NCI-H774 (cell line): ENCODE data around the gene EGFL8.
"Not testable (repeated sequence)": the region's sequence is repeated elsewhere in the genome, so short reads cannot be mapped to it uniquely, and the experiment has no call there.

ENCODE experiments used
- DNase-seq: peaks from one replicate; lab custom pipeline; 2025; lab: John Stamatoyannopoulos, UW

Gene EGFL8

GRCh38 chr6:32164295-32164694 is at the start of gene EGFL8:
Gene EGFL8 (plus strand): TSS chr6:32164595. CDS start chr6:32166166, 1,571 bp downstream.
- DNase-seq: no peak

GRCh38 chr6:32114796-32115195 is 49.6 kb upstream of the EGFL8 start:
- no peak for DNase-seq

- no peak for DNase-seq
Measured at GRCh38 chr6:32115623-32116022, 48.8 kb upstream of the EGFL8 start.

GRCh38 chr6:32116674-32117073 is 47.7 kb upstream of the EGFL8 start:
- DNase-seq: no peak

- DNase-seq: no peak
Measured at GRCh38 chr6:32117461-32117860, 46.9 kb upstream of the EGFL8 start.

- DNase-seq: peak; percentile 63
Measured at GRCh38 chr6:32118782-32119628, 45.4 kb upstream of the EGFL8 start.

- DNase-seq: no peak
Measured at GRCh38 chr6:32120573-32121059, 43.8 kb upstream of the EGFL8 start.

- no peak for DNase-seq
Measured at GRCh38 chr6:32123681-32124080, 40.7 kb upstream of the EGFL8 start.

GRCh38 chr6:32126880-32127279 is 37.5 kb upstream of the EGFL8 start:
- no peak for DNase-seq

- no peak for DNase-seq
Measured at GRCh38 chr6:32127409-32127716, 37.0 kb upstream of the EGFL8 start.

- peak; percentile 98 for DNase-seq
Measured at GRCh38 chr6:32127717-32128592, 36.4 kb upstream of the EGFL8 start, which contains the start of gene ATF6B. Gene ATF6B (minus strand): TSS chr6:32128246. CDS start chr6:32128207, 39 bp downstream.

- no peak for DNase-seq
Measured at GRCh38 chr6:32128751-32129296, 35.6 kb upstream of the EGFL8 start.

- DNase-seq: no peak
Measured at GRCh38 chr6:32129297-32130088, 34.9 kb upstream of the EGFL8 start.

GRCh38 chr6:32131439-32131948 is 32.9 kb upstream of the EGFL8 start:
- no peak for DNase-seq

GRCh38 chr6:32132110-32132509 is 32.3 kb upstream of the EGFL8 start:
- no peak for DNase-seq

- DNase-seq: no peak
Measured at GRCh38 chr6:32133786-32134185, 30.6 kb upstream of the EGFL8 start.

- DNase-seq: no peak
Measured at GRCh38 chr6:32137454-32137853, 26.9 kb upstream of the EGFL8 start.

GRCh38 chr6:32139590-32139989 is 24.8 kb upstream of the EGFL8 start:
- no peak for DNase-seq

- no peak for DNase-seq
Measured at GRCh38 chr6:32140420-32141046, 23.9 kb upstream of the EGFL8 start.

- DNase-seq: not testable (repeated sequence)
Measured at GRCh38 chr6:32144238-32144637, 20.2 kb upstream of the EGFL8 start.

- no peak for DNase-seq
Measured at GRCh38 chr6:32146287-32146686, 18.1 kb upstream of the EGFL8 start.
